ENCODE measurements around the gene VWCE.

VWCE gene

GRCh38 chr11:61280883-61281580, 14.1 kb downstream of the VWCE start:
- DNase-seq (ENCODE audit: low read depth, low spot score) = no peak

DNA sequence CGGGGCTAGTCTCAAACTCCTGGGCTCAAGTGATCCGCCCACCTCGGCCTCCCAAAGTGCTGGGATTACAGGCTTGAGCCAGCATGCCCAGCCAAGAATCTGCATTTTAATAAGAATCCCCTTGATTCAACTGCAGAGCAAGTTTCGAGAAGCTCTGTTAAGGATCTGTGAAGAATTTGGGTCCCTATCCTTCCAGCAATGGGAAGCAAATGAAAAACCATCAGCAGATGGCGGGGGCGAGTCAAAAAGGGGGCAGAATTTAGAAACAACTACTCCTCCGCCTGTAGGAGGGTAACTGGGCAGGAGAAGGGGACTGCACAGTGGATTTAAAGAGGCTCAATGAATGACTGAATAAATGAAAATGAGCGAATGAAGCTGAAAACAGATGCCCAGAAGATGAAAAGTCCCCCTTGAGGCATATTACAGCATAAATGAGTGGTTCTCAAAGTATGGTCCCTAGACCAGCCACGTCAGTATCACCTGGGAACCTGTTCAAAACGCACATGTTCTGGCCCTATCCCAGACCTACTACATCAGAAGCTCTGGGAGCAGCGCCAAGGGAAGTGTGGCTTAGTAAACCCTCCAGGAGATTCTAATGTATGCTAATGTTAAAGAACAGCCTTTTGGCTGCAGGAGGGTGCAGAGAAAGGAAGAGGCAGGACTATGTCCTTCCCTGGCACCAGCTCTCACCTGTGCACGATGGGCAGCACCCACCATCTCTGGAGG, 15.0 kb downstream of the VWCE start:
- no peak for DNase-seq (ENCODE audit: low read depth, low spot score)

GRCh38 chr11:61278001-61278470, 17.1 kb downstream of the VWCE start:
- peak; percentile 68 for DNase-seq (ENCODE audit: low read depth, low spot score)

DNA sequence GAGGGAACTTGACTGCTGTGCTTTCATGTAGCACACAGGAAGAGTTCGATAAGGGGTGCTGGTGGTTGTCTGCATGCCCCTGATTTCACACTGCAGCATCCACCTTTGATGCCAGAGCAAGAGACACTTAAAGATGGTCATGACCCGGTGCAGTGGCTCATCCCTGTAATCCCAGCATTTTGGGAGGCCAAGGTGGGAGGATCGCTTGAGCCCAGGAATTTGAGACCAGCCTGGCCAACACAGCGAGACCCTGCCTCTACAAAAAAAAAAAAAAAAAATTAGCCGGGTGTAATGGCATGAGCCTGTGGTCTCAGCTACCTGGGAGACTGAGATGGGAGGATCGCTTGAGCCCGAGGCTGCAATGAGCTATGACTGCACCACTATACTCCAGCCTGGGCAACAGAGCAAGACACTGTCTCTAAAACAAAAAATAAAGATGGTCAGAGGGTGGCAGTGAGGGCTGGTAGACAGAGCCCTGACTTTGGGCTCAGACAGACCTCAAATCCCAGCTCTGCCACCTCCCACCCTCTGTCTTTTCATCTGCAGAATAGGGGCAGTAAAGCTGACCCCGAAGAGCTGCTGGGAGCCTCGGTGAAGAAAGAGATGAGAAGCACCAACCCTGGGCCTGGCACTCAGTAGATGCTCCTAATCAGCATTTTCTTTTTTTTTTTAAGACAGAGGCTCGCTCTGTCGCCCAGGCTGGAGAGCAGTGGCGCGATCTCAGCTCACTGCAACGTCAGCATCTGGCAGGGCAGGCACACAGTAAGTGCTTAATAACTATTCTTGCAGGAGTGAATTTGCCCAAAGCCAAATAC, 17.7 kb downstream of the VWCE start:
- DNase-seq (ENCODE audit: low read depth, low spot score) = peak; percentile 64

- no peak for DNase-seq (ENCODE audit: low read depth, low spot score)
Measured at GRCh38 chr11:61275191-61275590, 19.9 kb downstream of the VWCE start.

GRCh38 chr11:61274084-61274483, 21.0 kb downstream of the VWCE start:
- DNase-seq (ENCODE audit: low read depth, low spot score) = no peak

GRCh38 chr11:61273178-61274078, 21.7 kb downstream of the VWCE start:
- DNase-seq (ENCODE audit: low read depth, low spot score) = no peak

DNA sequence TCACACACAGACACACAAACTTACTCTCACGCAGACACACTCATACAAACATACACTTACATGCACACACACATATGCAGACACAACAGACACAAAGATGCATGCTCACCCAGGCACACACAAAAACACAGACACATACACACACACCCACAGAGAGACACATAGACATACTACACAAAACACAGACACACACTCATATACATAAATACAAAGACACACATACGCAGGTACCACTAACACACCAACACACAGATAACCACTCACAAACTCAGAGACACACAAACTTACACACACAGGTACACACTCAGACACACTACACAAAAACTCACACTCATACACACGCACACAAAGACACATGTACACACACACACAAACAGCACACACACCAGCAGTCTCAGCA, 22.4 kb downstream of the VWCE start:
- DNase-seq (ENCODE audit: low read depth, low spot score) = no peak

DNA sequence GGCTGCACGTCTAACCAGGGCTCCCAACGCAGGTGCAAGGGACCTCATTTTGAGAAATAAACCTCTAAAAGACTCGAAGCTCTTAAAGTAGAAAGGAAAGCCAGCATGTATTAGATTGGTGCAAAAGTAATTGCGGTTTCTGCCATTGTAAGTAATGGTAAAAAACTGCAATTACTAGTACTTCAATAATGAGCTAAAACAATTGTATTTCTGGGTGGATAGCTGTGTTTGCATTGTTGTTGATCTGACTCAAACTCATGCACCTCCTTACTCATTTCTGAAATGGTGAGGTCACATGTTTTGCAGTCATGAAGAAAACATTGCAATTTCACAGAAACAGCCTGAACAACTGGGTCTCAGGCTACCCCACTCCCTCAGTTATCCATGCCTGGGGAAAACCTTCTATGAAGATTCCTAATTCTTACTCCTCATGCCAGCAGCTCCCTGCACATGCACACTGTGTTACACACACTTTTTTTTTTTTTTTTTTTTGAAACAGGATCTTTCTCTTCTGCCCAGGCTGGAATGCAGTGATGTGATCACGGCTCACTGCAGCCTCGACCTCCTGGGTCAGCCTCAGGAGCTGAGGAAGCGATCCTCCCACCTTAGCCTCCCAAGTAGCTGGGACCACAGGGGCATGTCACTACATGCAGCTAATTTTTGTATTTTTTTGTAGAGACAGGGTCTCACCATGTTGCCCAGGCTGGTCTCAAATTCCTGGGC, 24.6 kb downstream of the VWCE start:
- no peak for DNase-seq (ENCODE audit: low read depth, low spot score)

DNA sequence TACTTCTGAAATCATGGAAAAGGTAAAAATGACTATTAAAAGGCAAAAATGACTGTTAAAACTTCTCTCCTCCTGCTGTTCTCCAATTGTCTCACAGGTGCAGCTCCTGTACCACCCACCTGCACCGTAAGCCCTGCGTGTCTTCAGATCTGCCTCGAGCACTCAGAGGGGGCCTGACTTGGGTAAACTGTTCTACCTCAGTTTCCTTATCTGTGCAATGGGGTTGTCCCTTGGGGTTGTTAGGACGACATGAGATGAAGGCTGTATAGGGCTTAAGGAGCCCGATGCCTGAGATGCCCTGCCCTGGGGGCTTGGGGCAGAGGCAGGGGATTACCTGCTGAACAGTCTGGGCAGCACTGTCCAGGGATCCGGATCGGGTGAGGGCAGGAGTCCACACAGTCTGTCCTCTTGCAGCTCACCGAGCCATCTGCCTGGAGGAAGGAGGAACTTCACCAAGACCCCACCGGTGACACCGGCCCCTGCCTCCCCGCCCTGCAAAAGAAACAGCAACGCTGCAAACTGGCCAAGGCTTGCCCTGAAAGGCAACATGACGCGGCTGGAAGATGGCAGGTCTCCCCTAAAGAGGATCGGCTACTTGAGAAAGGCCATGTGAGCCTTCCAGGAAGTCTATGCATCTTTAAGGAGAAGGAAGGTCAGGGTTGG, 26.4 kb downstream of the VWCE start:
- DNase-seq (ENCODE audit: low read depth, low spot score) = no peak

DNA sequence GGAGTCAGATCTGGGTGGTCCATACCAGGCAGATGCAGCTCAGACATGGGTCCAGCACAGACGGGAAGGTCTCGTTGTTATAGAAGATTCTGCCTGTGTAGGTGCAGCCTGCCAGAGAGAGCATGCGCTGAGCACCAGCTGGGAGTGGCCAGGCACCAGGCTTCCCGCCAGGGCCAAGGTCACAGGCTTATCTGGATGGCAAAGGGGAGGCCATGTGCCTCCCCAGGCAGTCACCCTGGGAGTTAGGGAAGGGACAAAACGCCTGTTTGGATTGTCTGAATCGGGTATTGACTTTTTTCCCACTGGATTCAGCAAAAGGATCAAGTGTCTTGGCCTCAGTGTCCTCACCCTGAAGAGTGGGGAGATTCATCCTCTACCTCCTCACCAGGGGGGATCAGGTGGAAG, 27.7 kb downstream of the VWCE start:
- DNase-seq (ENCODE audit: low read depth, low spot score) = no peak

DNA sequence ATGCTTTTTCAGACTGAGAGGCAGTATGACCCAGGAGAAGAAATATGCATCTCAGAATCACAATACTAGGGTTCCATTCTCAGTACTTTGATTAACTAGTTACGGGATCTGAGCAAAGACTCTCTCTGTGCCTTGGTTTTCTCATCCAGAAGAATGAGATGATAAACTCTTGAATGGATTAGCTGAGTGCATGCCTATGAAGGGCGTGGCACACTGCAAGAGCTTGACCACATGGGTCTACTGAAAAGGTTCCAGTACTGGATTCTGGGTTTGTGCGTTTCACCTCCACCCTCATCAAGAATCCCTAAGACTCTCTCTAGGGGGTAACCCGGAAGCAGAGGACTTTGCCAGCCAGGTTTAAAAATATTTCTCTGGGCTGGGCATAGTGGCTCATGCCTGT, 28.5 kb downstream of the VWCE start:
- no peak for DNase-seq (ENCODE audit: low read depth, low spot score)

GRCh38 chr11:61265357-61265756, 29.8 kb downstream of the VWCE start:
- no peak for DNase-seq (ENCODE audit: low read depth, low spot score)

GRCh38 chr11:61264795-61265194, 30.3 kb downstream of the VWCE start:
- DNase-seq (ENCODE audit: low read depth, low spot score) = no peak

- no peak for DNase-seq (ENCODE audit: low read depth, low spot score)
Measured at GRCh38 chr11:61264371-61264770, 30.7 kb downstream of the VWCE start.

DNA sequence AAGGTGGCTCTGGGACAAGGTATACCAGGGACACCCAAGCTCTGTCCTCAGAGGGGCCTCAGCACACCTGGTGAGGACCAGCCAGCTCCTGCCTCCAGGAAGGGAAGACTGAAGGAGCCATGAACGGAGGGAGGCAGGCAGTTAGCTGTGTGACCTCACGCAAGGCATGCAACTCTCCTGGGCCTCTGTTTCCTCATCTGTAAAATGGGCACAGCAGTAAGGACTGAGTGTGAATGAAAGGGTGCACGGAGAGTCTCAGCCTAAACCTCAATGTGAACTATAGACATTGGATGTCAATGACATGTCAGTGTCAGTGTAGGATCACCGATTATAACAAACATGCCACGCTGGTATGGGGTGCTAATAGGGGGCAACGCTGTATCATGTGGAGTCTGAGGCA, 35.8 kb downstream of the VWCE start:
- DNase-seq (ENCODE audit: low read depth, low spot score) = no peak

- DNase-seq (ENCODE audit: low read depth, low spot score) = no peak
Measured at GRCh38 chr11:61258546-61258945, 36.6 kb downstream of the VWCE start.

- DNase-seq (ENCODE audit: low read depth, low spot score) = no peak
Measured at GRCh38 chr11:61256710-61257482, 38.2 kb downstream of the VWCE start.

DNA sequence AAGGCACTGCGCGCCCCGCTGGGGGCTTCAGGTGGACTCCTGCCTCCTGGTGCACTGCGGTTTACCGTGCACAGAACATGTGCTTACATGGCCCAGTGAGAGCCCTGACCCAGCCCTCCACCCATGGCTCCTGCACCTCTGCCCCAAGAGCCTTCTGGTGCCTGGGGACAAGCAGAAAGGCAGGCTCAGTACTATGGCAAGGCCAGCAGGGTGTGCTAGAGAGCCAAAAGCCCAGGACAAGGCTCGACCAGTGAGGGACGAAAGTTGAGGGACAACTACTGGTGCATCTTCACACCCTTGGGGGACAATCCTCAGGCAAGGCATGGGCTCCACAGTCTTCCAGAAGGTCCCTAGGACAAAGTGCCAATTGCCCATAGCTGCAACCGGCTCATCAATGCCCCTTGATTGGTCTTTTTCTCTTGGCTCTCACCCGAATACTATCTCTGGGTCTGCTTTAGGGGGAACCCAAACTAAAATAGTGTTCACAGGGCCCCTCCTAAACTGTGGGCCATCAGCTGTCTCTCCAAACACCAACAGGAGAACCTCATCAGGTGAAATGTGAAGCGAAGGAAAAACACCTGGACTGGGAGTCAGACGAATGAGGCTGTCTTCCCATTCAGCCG, 40.6 kb downstream of the VWCE start:
- peak; percentile 84 for DNase-seq (ENCODE audit: low read depth, low spot score)
